B cell (primary cell): ENCODE results near the gene TLR7. TPM values are rescaled to one million over a fixed set of nuclear protein-coding genes. Genes with fewer than 3 reads are reported as not detected.

Experiments used
- ATAC-seq: fragments of 200-7000 bp; cut with Tn5 transposase; one replicate; pipeline ENCODE4 v1.10.0; 2021; ENCODE audit warnings: low read depth, mild to moderate bottlenecking, moderate number of reproducible peaks, moderate library complexity
- CTCF ChIA-PET: fragments of 350-600 bp; sonication (Branson Sonifier 250); formaldehyde crosslinking; loops from one replicate; lab custom pipeline; 2021; ENCODE audit warnings: antibody characterized with exemption, inconsistent platforms; lab: Charles Lee
- POLR2A ChIA-PET: fragments of 350-600 bp; sonication (Branson Sonifier 250); formaldehyde crosslinking; loops from one replicate; lab custom pipeline; 2021; ENCODE audit warnings: antibody characterized with exemption; lab: Charles Lee
- DNase-seq: peaks from one replicate; pipeline ENCODE4 v3.0.0; 2013
- H2AFZ ChIP-seq: 2 replicates; pipeline ENCODE4 v1.6.1; 2012; ENCODE audit warnings: mild to moderate bottlenecking, low read depth, low read length; ENCODE audit not compliant: insufficient read depth, poor library complexity, severe bottlenecking
- H3K27ac ChIP-seq, 2 donors: 1 replicate in 1 of 2; 2 replicates in 1 of 2; pipeline ENCODE4 v1.5.1; 2012 to 2013; ENCODE audit warnings: low read length in 2 of 2, mild to moderate bottlenecking in 2 of 2, moderate library complexity in 1 of 2
- H3K27me3 ChIP-seq, 4 experiments: fragments of 200-600 bp in 1 of 4; sonication (generic) in 1 of 4; replicated peaks in 1 of 4; 1 replicate in 2 of 4; 2 replicates in 2 of 4; pipeline versions ENCODE4 v1.6.1 to v1.7.0; 2013 to 2016; ENCODE audit warnings: low read length in 3 of 4, mild to moderate bottlenecking in 2 of 4, mixed read lengths in 1 of 4, moderate library complexity in 1 of 4; ENCODE audit not compliant: insufficient read depth in 4 of 4, control insufficient read depth in 3 of 4; ENCODE audit errors: control extremely low read depth in 1 of 4
- H3K36me3 ChIP-seq, 2 experiments: replicated peaks in 1 of 2; 1 replicate in 1 of 2; 2 replicates in 1 of 2; pipeline versions ENCODE4 v1.6.1 to v1.7.1; 2013; ENCODE audit warnings: low read length in 1 of 2; ENCODE audit not compliant: insufficient read depth in 2 of 2, control insufficient read depth in 1 of 2; ENCODE audit errors: control extremely low read depth in 1 of 2, extremely low read depth in 1 of 2
- H3K4me1 ChIP-seq, 2 donors: fragments of 200-600 bp in 1 of 2; sonication (generic) in 1 of 2; 1 replicate in 1 of 2; 2 replicates in 1 of 2; pipeline versions ENCODE4 v1.5.1 to v1.6.1; 2013 to 2017; ENCODE audit warnings: low read length in 2 of 2; ENCODE audit not compliant: control insufficient read depth in 2 of 2, insufficient read depth in 2 of 2
- H3K4me2 ChIP-seq: replicated peaks from 2 replicates; pipeline ENCODE3; 2012; ENCODE audit warnings: mild to moderate bottlenecking, low read depth, low read length; ENCODE audit not compliant: poor library complexity, severe bottlenecking
- H3K4me3 ChIP-seq, 5 experiments: fragments of 200-600 bp in 1 of 5; sonication (generic) in 1 of 5; 1 replicate in 3 of 5; 2 replicates in 2 of 5; pipeline versions ENCODE4 v1.5.1 to v1.7.0; 2011 to 2016; ENCODE audit warnings: low read length in 4 of 5, mild to moderate bottlenecking in 4 of 5, low read depth in 2 of 5, control low read depth in 1 of 5, moderate library complexity in 1 of 5; ENCODE audit not compliant: insufficient read depth in 1 of 5; ENCODE audit errors: control extremely low read depth in 1 of 5, extremely low read depth in 1 of 5
- H3K79me2 ChIP-seq: fragments of 200-600 bp; sonication (generic); one replicate; pipeline ENCODE4 v1.6.0; 2016; ENCODE audit warnings: low read length; ENCODE audit not compliant: control insufficient read depth, insufficient read depth
- H3K9ac ChIP-seq: fragments of 200-600 bp; sonication (generic); 2 replicates; pipeline ENCODE4 v1.6.1; 2017; ENCODE audit warnings: mild to moderate bottlenecking, low read length, moderate library complexity
- H3K9me3 ChIP-seq, 3 donors: one replicate each; pipeline versions ENCODE4 v1.6.1 to v1.7.1; 2013; ENCODE audit warnings: low read length in 2 of 3; ENCODE audit not compliant: control insufficient read depth in 2 of 3, insufficient read depth in 1 of 3; ENCODE audit errors: control extremely low read depth in 1 of 3
- H4K20me1 ChIP-seq: 2 replicates; pipeline ENCODE4 v1.6.0; 2012; ENCODE audit warnings: mild to moderate bottlenecking, low read length; ENCODE audit not compliant: insufficient read depth, control insufficient read depth, poor library complexity, severe bottlenecking
- H3K27ac Mint-ChIP-seq: one replicate; pipeline ENCODE4 v1.8.0; 2021; ENCODE audit warnings: mixed read lengths
- H3K27me3 Mint-ChIP-seq: one replicate; pipeline ENCODE4 v1.8.0; 2021; ENCODE audit warnings: mixed read lengths
- H3K4me1 Mint-ChIP-seq: one replicate; pipeline ENCODE4 v1.8.0; 2021; ENCODE audit warnings: mixed read lengths
- H3K4me3 Mint-ChIP-seq: one replicate; pipeline ENCODE4 v1.8.0; 2021; ENCODE audit warnings: mixed read lengths
- H3K9me3 Mint-ChIP-seq: one replicate; pipeline ENCODE4 v1.8.0; 2022; ENCODE audit warnings: mixed read lengths; ENCODE audit not compliant: insufficient read depth
- CTCF ChIP-seq: fragments of 200-600 bp; IDR thresholded peaks from one replicate; pipeline ENCODE4 v1.8.0; 2022; ENCODE audit warnings: antibody characterized with exemption, mild to moderate bottlenecking
- EZH2 ChIP-seq: IDR thresholded peaks from 2 replicates; pipeline ENCODE4 v1.6.1; 2012; ENCODE audit warnings: borderline replicate concordance, low read depth, mild to moderate bottlenecking, moderate library complexity, low read length; ENCODE audit not compliant: insufficient read depth, poor library complexity, severe bottlenecking
- WGBS: methylation state at CpG from one replicate; pipeline ENCODE4 v1.1.5; 2013; ENCODE audit warnings: missing lambda C conversion rate; ENCODE audit not compliant: insufficient coverage; 5-methylcytosine and 5-hydroxymethylcytosine counted together
- intact Hi-C: fragments of 100-400 bp; cut with micrococcal nuclease; formaldehyde crosslinking; loops from one replicate; pipeline ENCODE4 v1.10.0; 2022
- polyA plus RNA-seq: library from polyadenylated mRNA; depleted of rRNA; stranded (reverse); fragments of >200 nt; gene quantifications from 2 replicates; pipeline ENCODE4 v1.2.3, GENCODE V29; 2012
- total RNA-seq, 2 donors: library from RNA; stranded (reverse); fragments of 120-200 nt in 1 of 2; gene quantifications; 1 replicate in 1 of 2; 2 replicates in 1 of 2; pipeline versions ENCODE4 v1.2.3 to v1.2.4, GENCODE V29; 2013 to 2022

TLR7 gene
- total and polyA plus RNA-seq, 2 donors (not counting 1 experiment from before 2014, with no cell fraction given) = 6.1 to 10.2 TPM

GRCh38 chrX:12910423-12911121, 43.7 kb downstream of the TLR7 start:
- no peaks in the 10 kb centered on the region for H3K9me3 Mint-ChIP-seq
- Histone ChIP-seq H3K36me3 (no peaks in the 10 kb centered on the region), H3K27ac (no peak overlapping the region), H3K9ac (no peak overlapping the region), H3K9me3 (no peaks in the 10 kb centered on the region), H3K4me1 (no peaks in the 10 kb centered on the region), H3K4me3 (no peak overlapping the region), H2AFZ (no peak overlapping the region), H3K79me2 (no peaks in the 10 kb centered on the region), H3K4me2 (no peak overlapping the region), H3K27me3 (no peaks in the 10 kb centered on the region), H4K20me1 (no peaks in the 10 kb centered on the region)
- DNase-seq (no peak), ATAC-seq (no peak)
- H3K4me1 Mint-ChIP-seq = peaks cover 6% of the 10 kb centered on the region
- TF ChIP-seq CTCF (no peak), EZH2 (no peak)
- intact Hi-C loops = no loop called here
- no peak overlapping the region for H3K4me3 Mint-ChIP-seq
- no peak overlapping the region for H3K27ac Mint-ChIP-seq
- 45% methylated on average over 5 of the region's 10 CpGs for WGBS
- ChIA-PET POLR2A (no interaction called here), CTCF (interaction anchor here (1.6 to 2.8 kb wide), 2 partner anchors 36 to 96 kb away, joined by 4 to 7 read pairs; no protein-coding TSS in a partner anchor)
- H3K27me3 Mint-ChIP-seq = no peaks in the 10 kb centered on the region

- Histone ChIP-seq H3K9ac (no peak overlapping the region), H3K4me3 (no peak overlapping the region), H3K27me3 (no peaks in the 10 kb centered on the region), H3K79me2 (no peaks in the 10 kb centered on the region), H3K27ac (no peak overlapping the region), H3K36me3 (no peaks in the 10 kb centered on the region), H4K20me1 (no peaks in the 10 kb centered on the region), H3K4me2 (no peak overlapping the region), H2AFZ (no peak overlapping the region), H3K4me1 (no peaks in the 10 kb centered on the region), H3K9me3 (no peaks in the 10 kb centered on the region)
- WGBS = no CpG with 5 or more reads among the region's 2 CpGs
- Mint-ChIP-seq H3K9me3 (no peaks in the 10 kb centered on the region), H3K27me3 (no peaks in the 10 kb centered on the region), H3K4me3 (no peak overlapping the region), H3K4me1 (peaks cover 6% of the 10 kb centered on the region), H3K27ac (no peak overlapping the region)
- no peak for DNase-seq
- ChIA-PET CTCF (interaction anchor here (2.8 kb wide), 1 partner anchor 97 kb away, joined by 7 read pairs; no protein-coding TSS in a partner anchor), POLR2A (no interaction called here)
- intact Hi-C loops = no loop called here
- no peak for ATAC-seq
- no peak for TF ChIP-seq EZH2
- no peak for TF ChIP-seq CTCF
These were observed 44.2 kb downstream of the TLR7 start for GRCh38 chrX:12911122-12911470.
